HG03469 (cell line): ENCODE measurements around the gene PRRC2B.
"Not testable (repeated sequence)": the region's sequence is repeated elsewhere in the genome, so short reads cannot be mapped to it uniquely, and the experiment has no call there.

Source experiments
- ATAC-seq: cut with Tn5 transposase; IDR thresholded peaks from one replicate; pipeline ENCODE4 v1.9.1; 2021; ENCODE audit warnings: mild to moderate bottlenecking, moderate library complexity, moderate number of reproducible peaks; ENCODE audit not compliant: unreplicated experiment

PRRC2B gene

DNA sequence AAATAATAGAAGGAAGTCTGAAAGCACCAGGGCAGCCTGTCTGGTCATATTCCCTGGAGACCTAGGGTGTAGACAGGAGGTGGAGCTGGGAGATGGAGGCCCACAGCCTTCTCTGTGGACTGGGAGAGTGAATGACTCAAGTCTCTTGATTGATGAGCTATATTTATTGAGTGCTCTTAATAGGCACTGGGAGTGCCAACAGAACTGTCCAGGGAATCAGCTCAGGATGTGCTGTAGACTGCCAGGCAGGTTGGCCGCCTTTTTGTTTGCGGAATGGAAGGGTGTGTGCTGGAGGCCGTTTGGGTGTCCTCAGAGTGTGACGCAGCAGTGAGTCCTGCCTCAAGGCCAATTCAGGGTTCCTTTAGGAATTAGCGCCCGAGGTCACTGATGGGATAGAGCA, 75.5 kb downstream of the PRRC2B start:
- ATAC-seq: no peak

- ATAC-seq: no peak
Observed at GRCh38 chr9:131469951-131470350, 76.1 kb downstream of the PRRC2B start.

- ATAC-seq: no peak
Observed at GRCh38 chr9:131470581-131470991, 76.7 kb downstream of the PRRC2B start.

DNA sequence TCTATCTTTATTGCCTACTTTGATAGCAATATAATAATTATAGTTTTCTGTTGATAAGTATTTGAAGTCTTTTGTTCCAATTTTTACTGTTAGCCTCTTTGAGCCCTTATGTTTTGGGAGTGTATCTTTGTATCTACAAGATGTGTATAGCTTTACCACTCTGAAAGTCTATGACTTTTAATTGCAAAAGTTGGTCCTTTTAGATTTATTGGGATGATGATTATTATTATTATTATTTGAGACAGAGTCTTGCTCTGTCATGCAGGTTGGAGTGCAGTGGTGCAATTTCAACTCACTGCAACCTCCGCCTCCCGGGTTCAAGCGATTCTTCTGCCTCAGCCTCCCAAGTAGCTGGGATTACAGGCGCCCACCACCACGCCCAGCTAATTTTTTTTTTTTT, 78.2 kb downstream of the PRRC2B start:
- not testable (repeated sequence) for ATAC-seq

- ATAC-seq: no peak
Observed at GRCh38 chr9:131473198-131473885, 79.5 kb downstream of the PRRC2B start.

- ATAC-seq: no peak
Observed at GRCh38 chr9:131473891-131474290, 80.0 kb downstream of the PRRC2B start.

- no peak for ATAC-seq
Observed at GRCh38 chr9:131474711-131475110, 80.8 kb downstream of the PRRC2B start.

GRCh38 chr9:131475111-131475955, 81.4 kb downstream of the PRRC2B start:
- no peak for ATAC-seq

DNA sequence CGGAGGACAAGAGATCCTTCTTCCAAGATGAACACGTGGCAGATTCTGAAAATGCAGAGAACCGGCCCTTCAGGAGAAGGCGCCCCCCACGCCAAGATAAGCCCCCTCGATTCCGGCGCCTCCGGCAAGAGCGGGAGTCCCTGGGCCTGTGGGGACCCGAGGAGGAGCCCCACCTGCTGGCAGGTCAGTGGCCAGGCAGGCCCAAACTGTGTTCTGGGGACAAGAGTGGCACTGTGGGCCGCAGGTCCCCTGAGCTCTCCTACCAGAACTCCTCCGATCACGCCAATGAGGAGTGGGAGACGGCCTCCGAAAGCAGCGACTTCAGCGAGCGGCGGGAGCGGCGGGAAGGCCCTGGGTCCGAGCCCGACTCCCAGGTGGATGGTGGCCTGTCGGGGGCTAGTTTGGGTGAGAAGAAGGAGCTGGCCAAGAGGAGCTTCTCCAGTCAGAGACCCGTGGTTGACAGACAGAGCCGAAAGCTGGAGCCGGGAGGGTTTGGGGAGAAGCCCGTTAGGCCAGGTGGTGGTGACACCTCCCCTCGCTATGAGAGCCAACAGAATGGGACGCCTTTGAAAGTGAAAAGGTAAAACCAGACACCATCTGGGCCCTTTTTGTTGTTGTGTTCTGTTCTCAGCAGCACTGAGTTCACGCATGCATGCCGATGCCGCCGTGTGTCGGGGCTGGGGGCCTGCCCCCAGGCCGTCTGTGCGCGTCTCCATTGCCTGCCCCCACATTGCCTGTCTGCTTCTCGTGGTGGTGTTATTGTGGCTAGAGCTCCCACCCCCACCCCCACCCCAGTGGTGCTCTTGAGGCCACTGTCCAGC, 82.3 kb downstream of the PRRC2B start:
- ATAC-seq: no peak

DNA sequence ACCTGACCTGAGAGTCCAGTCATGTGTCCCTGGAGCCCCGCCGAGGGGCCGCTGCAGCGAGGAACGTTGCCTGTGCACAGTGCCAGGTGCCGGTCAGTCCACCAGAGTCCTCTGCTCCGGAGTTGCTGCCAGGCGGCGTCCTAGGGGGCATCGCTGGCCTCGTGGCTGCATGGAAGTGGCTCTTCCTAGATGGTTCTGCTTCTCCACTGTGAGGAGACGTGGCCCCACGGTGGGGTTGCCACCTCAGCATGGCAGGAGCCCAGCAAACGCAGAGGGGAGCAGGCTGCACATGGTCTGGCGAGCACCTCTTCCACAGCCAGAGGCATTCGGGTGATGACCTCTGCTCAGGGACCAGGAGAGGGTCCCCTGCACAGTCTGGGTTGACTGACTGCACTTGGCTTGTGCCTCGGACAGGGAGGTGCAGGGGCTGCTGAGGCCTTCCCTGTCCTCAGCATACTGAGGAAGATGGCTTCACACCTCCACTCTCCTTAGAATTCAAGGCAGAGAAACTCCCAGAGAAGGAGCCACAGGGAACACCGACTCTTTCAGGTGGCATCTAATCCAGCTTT, 83.0 kb downstream of the PRRC2B start:
- ATAC-seq: no peak

GRCh38 chr9:131477367-131477766, 83.5 kb downstream of the PRRC2B start:
- ATAC-seq: no peak

DNA sequence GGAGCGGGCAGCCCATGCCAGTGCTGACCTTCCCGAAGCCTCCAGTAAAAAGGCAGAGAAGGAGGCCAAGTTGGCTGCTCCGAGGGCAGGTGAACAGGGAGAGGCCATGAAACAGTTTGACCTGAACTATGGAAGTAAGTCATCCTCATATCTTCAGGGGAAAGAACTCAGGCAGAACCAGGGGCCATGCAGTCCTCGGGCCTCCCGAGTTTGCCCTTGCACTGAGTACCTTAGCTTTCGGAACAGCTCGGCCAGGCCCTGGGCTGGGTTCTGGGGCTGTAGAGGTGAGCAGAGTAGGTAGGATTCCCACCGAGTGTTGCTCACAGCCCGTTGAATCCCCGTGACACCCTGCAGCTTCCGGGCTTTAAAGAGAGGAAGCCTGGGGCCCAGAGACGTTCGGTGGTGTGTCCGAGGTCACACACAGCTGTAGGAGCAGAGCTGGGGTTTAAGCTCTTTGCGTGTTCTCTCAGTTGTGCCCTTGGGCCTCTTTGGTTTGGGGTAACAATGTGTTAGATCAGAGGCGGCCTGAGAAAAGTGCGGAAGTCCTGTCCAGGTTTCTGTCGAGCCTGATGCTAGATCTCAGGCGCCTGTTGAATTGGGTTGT, 84.0 kb downstream of the PRRC2B start:
- no peak for ATAC-seq

DNA sequence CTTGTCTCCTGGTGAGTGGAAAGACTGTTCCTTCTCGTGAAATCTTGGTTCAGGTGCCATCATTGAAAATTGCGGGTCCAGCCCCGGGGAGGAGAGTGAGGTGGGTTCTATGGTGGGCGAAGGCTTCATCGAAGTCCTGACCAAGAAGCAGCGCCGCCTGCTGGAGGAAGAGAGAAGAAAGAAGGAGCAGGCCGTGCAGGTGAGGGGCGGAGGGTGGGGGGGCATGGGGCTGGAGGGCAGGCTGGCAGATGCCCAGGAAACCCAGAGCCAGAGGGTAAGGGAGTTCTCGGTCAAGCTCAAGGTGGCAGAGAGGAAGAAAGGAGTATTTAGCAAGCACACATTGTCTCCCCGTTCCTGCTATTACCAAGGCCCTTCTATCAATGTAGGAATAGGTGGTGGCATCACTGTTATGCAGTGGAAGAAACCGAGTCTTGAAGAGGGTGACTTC, 84.6 kb downstream of the PRRC2B start:
- ATAC-seq: no peak

DNA sequence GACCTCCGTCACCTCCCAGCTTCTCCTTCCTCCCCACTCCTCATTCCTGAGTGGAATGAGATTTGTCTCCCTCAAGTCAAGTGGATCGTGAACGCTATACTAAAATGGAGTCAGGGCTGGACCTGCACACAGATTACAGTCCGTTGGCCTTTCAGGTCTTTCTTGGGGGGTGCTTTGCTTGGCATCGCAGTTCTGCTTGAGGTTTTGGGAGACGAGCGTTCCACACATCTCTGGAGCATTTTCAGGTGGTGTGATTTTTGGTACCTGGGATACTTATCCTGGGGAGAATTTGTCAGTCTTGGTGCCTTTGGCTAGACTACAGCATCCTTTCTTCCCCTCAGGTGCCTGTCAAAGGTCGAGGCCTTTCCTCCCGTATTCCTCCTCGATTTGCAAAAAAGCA, 85.0 kb downstream of the PRRC2B start:
- ATAC-seq: no peak

GRCh38 chr9:131480258-131480657, 86.4 kb downstream of the PRRC2B start:
- ATAC-seq: no peak

DNA sequence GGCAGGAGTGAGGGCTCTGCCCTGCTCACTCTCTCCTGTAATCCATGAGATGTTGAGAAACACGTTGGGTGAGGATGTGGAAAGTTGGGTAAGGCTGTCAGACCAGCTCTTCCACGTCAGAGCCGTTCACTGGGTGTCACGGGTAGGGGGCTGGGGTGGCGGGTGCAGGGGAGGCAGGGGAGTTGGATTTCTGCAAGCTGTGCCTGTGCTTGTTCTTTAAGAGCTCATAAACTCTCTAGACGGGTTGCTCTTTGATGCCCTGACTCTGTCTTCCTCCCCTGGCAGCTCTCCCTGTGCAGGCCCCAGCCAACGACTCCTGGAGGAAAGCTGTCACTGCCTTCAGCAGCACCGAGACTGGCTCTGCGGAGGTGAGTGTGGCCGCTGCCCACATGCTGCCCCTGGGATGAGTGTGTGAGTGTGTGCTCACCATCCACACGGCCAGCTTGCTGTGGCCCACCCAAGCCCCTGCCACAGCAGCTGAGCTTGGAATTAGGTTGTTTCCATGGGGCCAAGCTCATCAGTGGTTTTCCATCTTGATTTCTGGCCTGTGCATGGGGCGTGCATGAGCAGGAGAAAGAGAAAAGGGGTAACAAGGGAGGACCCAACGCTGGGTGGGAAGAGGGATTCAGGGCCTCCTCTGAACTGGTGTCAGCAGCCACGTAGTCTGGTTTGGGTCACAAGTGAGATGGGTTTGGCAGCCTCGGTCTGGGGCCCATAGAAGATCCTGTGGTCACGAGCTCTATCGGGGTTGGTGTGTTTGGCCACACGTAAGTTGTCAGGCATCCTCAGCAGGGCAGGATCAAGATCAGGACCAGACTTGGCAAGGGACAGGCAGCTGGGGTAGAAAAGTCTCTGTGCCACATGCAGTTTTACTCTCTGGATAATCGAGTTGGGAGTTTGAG, 87.8 kb downstream of the PRRC2B start:
- no peak for ATAC-seq

- ATAC-seq: no peak
Observed at GRCh38 chr9:131482343-131483006, 88.6 kb downstream of the PRRC2B start.

- no peak for ATAC-seq
Observed at GRCh38 chr9:131483319-131484050, 89.6 kb downstream of the PRRC2B start.
